Peyer's patch (tissue), 4 donors: ENCODE data around the gene SMAP1. TPM values are rescaled to one million over a fixed set of nuclear protein-coding genes. Genes with fewer than 3 reads are reported as not detected.

ENCODE experiments used
- DNase-seq, 3 donors: peaks; one replicate each; pipeline ENCODE4 v3.0.0-alpha.2; 2017 to 2019
- H3K27ac ChIP-seq, 4 donors: fragments of 200-600 bp; sonication (generic); one replicate each; pipeline ENCODE4 v1.5.1; 2016 to 2019
- H3K27me3 ChIP-seq, 2 donors: fragments of 200-600 bp; sonication (generic); one replicate each; pipeline ENCODE4 v1.5.1; 2019
- H3K36me3 ChIP-seq, 3 donors: fragments of 200-600 bp; sonication (generic); one replicate each; pipeline ENCODE4 v1.5.1; 2016 to 2019
- H3K4me1 ChIP-seq, 4 donors: fragments of 200-600 bp; sonication (generic); one replicate each; pipeline ENCODE4 v1.5.1; 2016 to 2019
- H3K4me3 ChIP-seq, 4 donors: fragments of 200-600 bp; sonication (generic); 1 replicate in 3 of 4; 2 replicates in 1 of 4; pipeline ENCODE4 v1.5.1; 2016 to 2019; ENCODE audit warnings: mild to moderate bottlenecking in 1 of 4
- H3K9me3 ChIP-seq, 4 donors: fragments of 200-600 bp; sonication (generic); one replicate each; pipeline ENCODE4 v1.5.1; 2016 to 2019; ENCODE audit warnings: mild to moderate bottlenecking in 1 of 4
- POLR2A ChIP-seq, 2 donors: fragments of 450-650 bp; IDR thresholded peaks; one replicate each; pipeline ENCODE4 v1.5.1; 2017; ENCODE audit warnings: antibody characterized with exemption in 2 of 2, mild to moderate bottlenecking in 2 of 2, moderate library complexity in 2 of 2
- total RNA-seq, 4 donors: library from RNA; depleted of rRNA; stranded (reverse); fragments of >200 nt; gene quantifications; one replicate each; pipeline ENCODE4 v1.1.0, GENCODE V29; 2016
- TF ChIP-seq, protein P1 (sequence below), 6 experiments: fragments of 450-650 bp in 4 of 6; fragments of 200-600 bp in 2 of 6; sonication (generic) in 1 of 6; IDR thresholded peaks; one replicate each; pipeline ENCODE4 v1.5.1; 2017 to 2019; ENCODE audit warnings: antibody characterized with exemption in 6 of 6, mild to moderate bottlenecking in 3 of 6, moderate library complexity in 1 of 6

The SMAP1 gene
- total RNA-seq, 4 donors from 2014 or later: 23.1 to 48.9 (median 42.1) TPM

DNA sequence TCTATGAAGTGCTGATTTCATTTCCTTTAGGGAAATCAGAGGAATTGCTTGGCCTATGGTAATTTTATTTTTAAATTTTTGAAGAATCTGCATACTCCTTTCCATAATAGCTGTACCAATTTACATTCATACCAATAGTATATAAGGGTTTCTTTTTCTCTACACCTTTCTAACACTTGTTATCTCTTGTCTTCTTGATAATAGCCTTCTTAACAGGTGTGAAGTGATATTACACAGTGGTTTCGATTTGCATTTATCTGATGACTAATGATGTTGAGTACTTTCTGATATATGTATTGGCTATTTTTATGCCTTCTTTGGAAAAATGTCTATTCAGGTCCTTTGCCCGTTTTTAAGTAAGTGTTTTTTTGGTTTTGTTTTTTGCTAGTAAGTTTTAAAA lies 40.8 kb downstream of the SMAP1 start:
- no peak for TF ChIP-seq POLR2A (IDR thresholded peaks at IDR 0.05)
- TF ChIP-seq, protein P1, sequence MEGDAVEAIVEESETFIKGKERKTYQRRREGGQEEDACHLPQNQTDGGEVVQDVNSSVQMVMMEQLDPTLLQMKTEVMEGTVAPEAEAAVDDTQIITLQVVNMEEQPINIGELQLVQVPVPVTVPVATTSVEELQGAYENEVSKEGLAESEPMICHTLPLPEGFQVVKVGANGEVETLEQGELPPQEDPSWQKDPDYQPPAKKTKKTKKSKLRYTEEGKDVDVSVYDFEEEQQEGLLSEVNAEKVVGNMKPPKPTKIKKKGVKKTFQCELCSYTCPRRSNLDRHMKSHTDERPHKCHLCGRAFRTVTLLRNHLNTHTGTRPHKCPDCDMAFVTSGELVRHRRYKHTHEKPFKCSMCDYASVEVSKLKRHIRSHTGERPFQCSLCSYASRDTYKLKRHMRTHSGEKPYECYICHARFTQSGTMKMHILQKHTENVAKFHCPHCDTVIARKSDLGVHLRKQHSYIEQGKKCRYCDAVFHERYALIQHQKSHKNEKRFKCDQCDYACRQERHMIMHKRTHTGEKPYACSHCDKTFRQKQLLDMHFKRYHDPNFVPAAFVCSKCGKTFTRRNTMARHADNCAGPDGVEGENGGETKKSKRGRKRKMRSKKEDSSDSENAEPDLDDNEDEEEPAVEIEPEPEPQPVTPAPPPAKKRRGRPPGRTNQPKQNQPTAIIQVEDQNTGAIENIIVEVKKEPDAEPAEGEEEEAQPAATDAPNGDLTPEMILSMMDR (IDR thresholded peaks at IDR 0.05): no peak
- no peak for DNase-seq
- H3K27me3 ChIP-seq: no peaks in the 10 kb centered on the region
- H3K9me3 ChIP-seq: no peaks in the 10 kb centered on the region
- no peaks in the 10 kb centered on the region for H3K36me3 ChIP-seq
- H3K4me3 ChIP-seq: no peak overlapping the region
- peaks cover 0 to 4% (median 0%) of the 10 kb centered on the region in 4 donors for H3K4me1 ChIP-seq
- H3K27ac ChIP-seq: no peak overlapping the region

DNA sequence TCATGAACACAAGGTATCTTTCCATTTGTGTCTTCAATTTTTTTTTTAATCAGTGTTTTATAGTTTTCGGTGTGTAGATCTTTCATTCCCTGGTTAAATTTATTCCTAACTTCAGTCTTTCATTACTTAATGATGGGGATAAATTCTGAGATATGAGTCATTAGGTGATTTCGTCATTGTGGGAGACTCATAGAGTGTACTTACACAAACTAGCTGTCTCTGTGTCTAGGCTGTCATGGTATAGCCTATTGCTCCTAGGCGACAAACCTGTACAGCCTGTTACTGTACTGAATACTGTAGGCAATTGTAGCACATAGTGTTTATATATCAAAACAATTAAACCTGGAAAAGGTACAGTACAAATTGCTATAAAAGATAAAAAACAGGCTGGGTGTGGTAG lies 42.1 kb downstream of the SMAP1 start:
- no peak for TF ChIP-seq POLR2A (IDR thresholded peaks at IDR 0.05)
- TF ChIP-seq, protein P1 (IDR thresholded peaks at IDR 0.05): no peak
- Histone ChIP-seq H3K27me3 (no peaks in the 10 kb centered on the region), H3K4me1 (peaks cover 0 to 4% (median 0%) of the 10 kb centered on the region in 4 donors), H3K9me3 (peaks cover 0 to 2% (median 0%) of the 10 kb centered on the region in 4 donors), H3K4me3 (no peak overlapping the region), H3K36me3 (no peaks in the 10 kb centered on the region), H3K27ac (no peak overlapping the region)
- DNase-seq: no peak

DNA sequence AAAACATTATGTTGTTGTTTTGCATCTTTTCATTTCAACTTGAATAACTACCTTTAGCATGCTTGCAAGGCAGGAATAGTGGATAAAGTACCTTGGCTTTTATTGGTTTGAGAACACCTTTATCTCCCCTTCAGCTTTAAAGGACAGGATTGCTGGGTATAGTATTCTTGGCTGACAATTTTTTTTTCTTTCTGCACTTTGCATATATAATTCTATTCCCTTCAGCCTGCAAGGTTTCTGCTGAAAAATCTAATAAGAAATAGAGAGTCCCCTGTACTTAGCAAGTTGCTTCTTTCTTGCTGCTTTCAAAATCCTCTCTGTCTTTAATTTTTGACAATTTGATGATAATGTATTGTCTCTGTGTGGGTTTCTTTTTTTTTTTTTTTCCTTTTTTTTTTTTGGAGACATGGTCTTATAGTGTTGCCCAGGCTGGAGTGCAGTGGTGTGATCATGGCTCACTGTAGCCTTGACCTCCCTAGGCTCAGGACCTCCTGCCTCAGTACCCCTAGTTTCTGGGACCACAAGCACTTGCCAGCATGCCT lies 47.1 kb downstream of the SMAP1 start:
- peaks cover 0 to 9% (median 3%) of the 10 kb centered on the region in 4 donors for H3K9me3 ChIP-seq
- H3K4me1 ChIP-seq: no peaks in the 10 kb centered on the region
- TF ChIP-seq, protein P1 (IDR thresholded peaks at IDR 0.05): no peak
- TF ChIP-seq POLR2A (IDR thresholded peaks at IDR 0.05): no peak
- H3K36me3 ChIP-seq: no peaks in the 10 kb centered on the region
- H3K4me3 ChIP-seq: no peak overlapping the region
- no peaks in the 10 kb centered on the region for H3K27me3 ChIP-seq
- no peak overlapping the region for H3K27ac ChIP-seq
- no peak for DNase-seq

DNA sequence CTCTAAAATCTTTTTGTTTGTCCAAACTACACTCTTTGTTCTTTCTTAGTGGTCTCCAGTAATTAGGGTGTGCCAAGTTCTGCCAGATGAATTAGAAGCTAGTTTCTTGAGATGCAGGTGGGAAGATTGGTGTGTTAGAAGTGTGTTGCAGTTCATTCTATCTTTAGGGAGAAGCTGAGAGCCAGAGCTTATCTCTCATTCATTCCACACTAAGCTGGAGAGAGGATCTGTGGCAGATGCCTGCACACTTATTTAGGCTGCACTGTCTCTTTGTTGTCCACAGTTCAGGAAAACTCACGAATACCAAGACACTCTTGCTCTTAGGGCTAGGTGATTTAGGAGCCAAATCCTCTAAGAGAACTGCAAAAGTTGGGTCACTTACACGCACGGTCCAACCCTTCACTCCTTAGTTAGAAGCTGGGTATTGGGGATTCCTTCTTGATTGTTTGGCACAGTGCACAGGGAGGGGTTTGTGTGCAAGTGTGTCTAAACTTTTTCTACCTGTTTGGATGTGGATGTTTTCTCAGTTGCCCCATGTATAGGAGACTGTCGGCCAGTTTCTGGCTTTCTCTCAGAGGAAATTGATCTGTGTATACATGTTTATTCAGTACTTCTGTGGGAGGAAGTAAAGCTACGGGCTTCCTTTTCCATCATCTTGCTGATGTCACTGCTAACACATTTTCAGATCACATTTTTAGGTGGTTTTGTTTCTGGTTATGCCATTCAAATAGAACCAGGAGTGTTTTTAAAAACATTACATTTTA lies 49.5 kb downstream of the SMAP1 start:
- DNase-seq: no peak
- no peaks in the 10 kb centered on the region for H3K36me3 ChIP-seq
- no peak overlapping the region for H3K27ac ChIP-seq
- peaks cover 0 to 9% (median 3%) of the 10 kb centered on the region in 4 donors for H3K9me3 ChIP-seq
- no peaks in the 10 kb centered on the region for H3K27me3 ChIP-seq
- no peak for TF ChIP-seq POLR2A (IDR thresholded peaks at IDR 0.05)
- TF ChIP-seq, protein P1 (IDR thresholded peaks at IDR 0.05): no peak
- H3K4me1 ChIP-seq: no peaks in the 10 kb centered on the region
- no peak overlapping the region for H3K4me3 ChIP-seq

DNA sequence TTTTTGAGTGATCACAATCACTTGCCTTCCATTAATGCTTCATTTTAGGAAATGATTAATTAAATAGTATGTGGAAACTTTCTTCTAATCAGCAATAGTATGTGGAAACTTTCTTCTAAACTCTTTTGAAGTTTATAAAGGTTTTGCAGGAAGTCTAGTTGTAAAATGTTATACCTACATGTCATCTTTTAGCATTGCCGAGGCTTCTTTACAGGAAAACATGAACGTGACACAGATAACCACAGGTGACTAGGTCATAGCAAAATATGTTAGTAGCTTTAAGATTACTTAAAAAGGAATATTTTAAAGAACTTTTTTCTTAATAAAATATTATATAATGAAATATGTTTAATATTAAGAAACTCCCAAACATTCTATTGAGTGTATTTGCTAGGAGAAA lies 56.8 kb downstream of the SMAP1 start:
- Histone ChIP-seq H3K9me3 (no peaks in the 10 kb centered on the region), H3K27me3 (no peaks in the 10 kb centered on the region), H3K36me3 (no peaks in the 10 kb centered on the region), H3K4me1 (no peaks in the 10 kb centered on the region), H3K27ac (no peak overlapping the region), H3K4me3 (no peak overlapping the region)
- DNase-seq: no peak
- TF ChIP-seq, protein P1 (IDR thresholded peaks at IDR 0.05): no peak
- TF ChIP-seq POLR2A (IDR thresholded peaks at IDR 0.05): no peak
